ENCODE data around the gene NUDT14. TPM values are rescaled to one million over a fixed set of nuclear protein-coding genes. Genes with fewer than 3 reads are reported as not detected.

Gene NUDT14
- total and polyA plus RNA-seq, 2 of the 8 experiments (the other 6 are each of a cell fraction or from before 2014, with no cell fraction given): 25.5 to 33.3 TPM

GRCh38 chr14:105219043-105219612 lies 38.0 kb upstream of the NUDT14 start (continued):
- TF ChIP-seq RNF2 (IDR thresholded peaks at IDR 0.05; ENCODE audit: borderline replicate concordance, low read depth, low read length, missing control alignments, poor library complexity, severe bottlenecking): no peak
- no peak for TF ChIP-seq CTBP2 (IDR thresholded peaks at IDR 0.05; ENCODE audit: borderline replicate concordance, insufficient read depth, insufficient read length, low read length)
- TF ChIP-seq, protein P1, sequence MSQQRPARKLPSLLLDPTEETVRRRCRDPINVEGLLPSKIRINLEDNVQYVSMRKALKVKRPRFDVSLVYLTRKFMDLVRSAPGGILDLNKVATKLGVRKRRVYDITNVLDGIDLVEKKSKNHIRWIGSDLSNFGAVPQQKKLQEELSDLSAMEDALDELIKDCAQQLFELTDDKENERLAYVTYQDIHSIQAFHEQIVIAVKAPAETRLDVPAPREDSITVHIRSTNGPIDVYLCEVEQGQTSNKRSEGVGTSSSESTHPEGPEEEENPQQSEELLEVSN (IDR thresholded peaks at IDR 0.05): no peak
